ENCODE results near the gene MRTFA. TPM values are rescaled to one million over a fixed set of nuclear protein-coding genes. Genes with fewer than 3 reads are reported as not detected.

The MRTFA gene
- total RNA-seq, 1 donor from 2014 or later, result 52.1 TPM

DNA sequence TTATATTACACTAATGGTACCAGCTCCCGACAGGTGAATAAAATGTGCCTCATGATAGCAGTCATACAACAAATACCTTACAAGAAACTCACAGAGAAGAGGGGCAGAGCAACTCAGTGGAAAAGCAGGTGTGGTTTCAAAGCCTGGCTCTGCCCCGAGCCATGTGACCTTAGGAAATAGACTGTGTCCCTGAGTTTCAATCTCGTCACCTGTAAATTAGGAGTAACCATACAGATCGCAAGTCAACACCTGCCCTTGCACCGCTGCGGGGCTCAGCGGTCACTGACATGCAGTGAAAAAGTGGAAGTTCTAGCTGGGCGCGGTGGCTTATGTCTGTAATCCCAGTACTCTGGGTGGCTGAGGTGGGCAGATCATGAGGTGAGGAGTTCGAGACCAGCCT, 11.9 kb upstream of the MRTFA start:
- no peak for DNase-seq (ENCODE audit: low read depth)
- no peak overlapping the region for H3K4me3 ChIP-seq (ENCODE audit: low read depth, low read length)
- TF ChIP-seq, protein P1, sequence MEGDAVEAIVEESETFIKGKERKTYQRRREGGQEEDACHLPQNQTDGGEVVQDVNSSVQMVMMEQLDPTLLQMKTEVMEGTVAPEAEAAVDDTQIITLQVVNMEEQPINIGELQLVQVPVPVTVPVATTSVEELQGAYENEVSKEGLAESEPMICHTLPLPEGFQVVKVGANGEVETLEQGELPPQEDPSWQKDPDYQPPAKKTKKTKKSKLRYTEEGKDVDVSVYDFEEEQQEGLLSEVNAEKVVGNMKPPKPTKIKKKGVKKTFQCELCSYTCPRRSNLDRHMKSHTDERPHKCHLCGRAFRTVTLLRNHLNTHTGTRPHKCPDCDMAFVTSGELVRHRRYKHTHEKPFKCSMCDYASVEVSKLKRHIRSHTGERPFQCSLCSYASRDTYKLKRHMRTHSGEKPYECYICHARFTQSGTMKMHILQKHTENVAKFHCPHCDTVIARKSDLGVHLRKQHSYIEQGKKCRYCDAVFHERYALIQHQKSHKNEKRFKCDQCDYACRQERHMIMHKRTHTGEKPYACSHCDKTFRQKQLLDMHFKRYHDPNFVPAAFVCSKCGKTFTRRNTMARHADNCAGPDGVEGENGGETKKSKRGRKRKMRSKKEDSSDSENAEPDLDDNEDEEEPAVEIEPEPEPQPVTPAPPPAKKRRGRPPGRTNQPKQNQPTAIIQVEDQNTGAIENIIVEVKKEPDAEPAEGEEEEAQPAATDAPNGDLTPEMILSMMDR (conservative IDR thresholded peaks at IDR 0.05; ENCODE audit: low read depth, low read length), result no peak

DNA sequence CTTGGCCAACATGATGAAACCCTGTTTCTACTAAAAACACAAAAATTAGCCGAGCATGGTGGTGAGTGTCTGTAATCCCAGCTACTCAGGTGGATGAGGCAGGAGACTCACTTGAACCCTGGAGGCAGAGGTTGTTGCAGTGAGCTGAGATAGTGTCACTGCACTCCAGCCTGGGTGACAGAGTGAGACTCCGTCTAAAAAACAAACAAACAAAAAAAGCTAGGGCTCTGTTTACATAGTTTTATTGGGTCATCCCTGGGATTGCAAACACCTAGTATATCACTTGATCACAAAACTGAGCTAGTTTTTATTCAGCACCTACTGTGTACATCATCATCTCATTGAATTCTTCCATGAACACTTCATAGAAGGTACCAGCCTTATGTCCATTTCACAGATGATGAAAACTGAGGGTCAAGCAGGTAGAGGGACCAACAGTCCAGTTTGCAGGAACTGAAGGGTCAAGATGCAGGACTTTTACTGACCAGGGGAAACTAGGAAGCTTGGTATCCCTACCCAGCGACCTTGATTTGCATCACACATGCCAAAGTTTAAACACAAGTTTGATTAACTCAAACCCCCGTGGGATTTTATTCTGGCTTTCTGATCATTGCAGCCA, 9.2 kb upstream of the MRTFA start:
- DNase-seq (ENCODE audit: low read depth), result no peak
- no peak overlapping the region for H3K4me3 ChIP-seq (ENCODE audit: low read depth, low read length)
- TF ChIP-seq, protein P1 (conservative IDR thresholded peaks at IDR 0.05; ENCODE audit: low read depth, low read length), result no peak

- H3K4me3 ChIP-seq (ENCODE audit: low read depth, low read length), result no peak overlapping the region
These were observed 5.8 kb upstream of the MRTFA start for GRCh38 chr22:40642316-40642715.

GRCh38 chr22:40641269-40641668, 4.8 kb upstream of the MRTFA start:
- no peak overlapping the region for H3K4me3 ChIP-seq (ENCODE audit: low read depth, low read length)
- no peak for DNase-seq (ENCODE audit: low read depth)
- TF ChIP-seq, protein P1 (conservative IDR thresholded peaks at IDR 0.05; ENCODE audit: low read depth, low read length), result no peak

More at GRCh38 chr22:40642316-40642715, 5.8 kb upstream of the MRTFA start:
- no peak for DNase-seq (ENCODE audit: low read depth)
- TF ChIP-seq, protein P1 (conservative IDR thresholded peaks at IDR 0.05; ENCODE audit: low read depth, low read length), result no peak

DNA sequence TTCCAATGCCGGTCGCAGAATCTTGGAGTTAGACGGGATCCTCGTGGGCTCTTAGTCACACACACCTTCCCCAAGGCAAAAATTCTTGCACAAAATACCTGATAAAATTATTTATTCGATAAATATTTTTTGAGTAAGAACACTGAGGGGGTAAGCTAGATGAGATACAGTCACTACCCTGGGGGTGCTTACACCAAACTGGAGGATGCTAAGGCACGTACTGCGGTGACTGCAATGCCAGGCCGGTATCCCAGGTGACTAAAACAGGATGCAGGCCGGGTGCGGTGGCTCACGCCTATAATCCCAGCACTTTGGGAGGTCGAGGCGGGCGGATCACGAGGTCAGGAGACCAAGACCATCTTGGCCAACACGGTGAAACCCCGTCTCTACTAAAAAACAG, 1.7 kb upstream of the MRTFA start:
- TF ChIP-seq, protein P1 (conservative IDR thresholded peaks at IDR 0.05; ENCODE audit: low read depth, low read length), result no peak
- no peak for DNase-seq (ENCODE audit: low read depth)
- no peak overlapping the region for H3K4me3 ChIP-seq (ENCODE audit: low read depth, low read length)

DNA sequence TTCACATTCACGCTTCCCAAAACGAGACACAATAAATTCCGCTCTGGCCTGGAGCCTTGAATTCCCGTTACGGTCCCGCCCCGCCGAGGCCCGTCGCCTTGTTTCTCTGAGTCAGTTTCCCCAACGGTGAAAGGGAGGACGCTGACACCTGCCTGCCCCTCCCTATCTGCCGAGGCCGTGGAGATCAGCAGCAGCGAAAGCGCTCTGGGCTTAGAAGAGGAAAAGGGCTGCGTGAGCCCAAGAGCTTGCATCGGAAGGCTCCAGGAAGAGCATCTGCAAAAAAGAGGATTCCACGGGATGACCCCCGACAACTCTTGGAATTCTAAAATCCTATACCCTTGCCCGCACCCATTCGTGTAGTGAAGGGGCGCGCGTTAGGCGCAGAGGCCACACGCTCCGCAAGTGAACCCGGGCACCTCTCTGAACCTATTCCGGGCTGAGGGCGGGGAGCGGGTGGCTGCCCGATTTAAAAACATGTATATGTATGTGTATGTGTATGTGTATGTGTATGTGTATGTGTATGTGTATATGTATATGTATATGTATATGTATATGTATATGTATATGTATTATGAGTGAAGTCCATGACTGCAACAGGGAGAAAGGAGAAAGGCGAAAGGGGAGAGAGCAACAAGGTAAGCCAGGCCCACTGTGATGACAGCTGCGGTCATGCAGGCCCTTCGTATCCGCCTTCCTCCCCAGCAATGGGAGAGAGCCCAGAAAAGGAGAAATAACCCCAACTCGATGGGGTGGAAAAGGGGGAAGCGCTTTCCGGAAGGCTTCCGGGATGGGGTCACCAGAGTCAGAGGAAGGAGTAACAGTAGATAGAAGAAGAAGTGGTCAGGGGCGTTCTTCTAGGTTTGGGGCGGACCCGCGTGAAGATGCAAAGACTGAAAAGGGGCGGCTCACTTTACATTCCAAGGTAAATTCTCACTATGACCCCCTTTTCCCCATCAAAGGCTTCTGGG, 948 bp upstream of the MRTFA start:
- H3K4me3 ChIP-seq (ENCODE audit: low read depth, low read length), result peak overlapping the region; percentile 68
- TF ChIP-seq, protein P1 (conservative IDR thresholded peaks at IDR 0.05; ENCODE audit: low read depth, low read length), result no peak
- no peak for DNase-seq (ENCODE audit: low read depth)
